Ascending aorta (tissue), 2 donors: ENCODE measurements around the gene PSMC1. TPM values are rescaled to one million over a fixed set of nuclear protein-coding genes. Genes with fewer than 3 reads are reported as not detected.

Experiments
- DNase-seq, 2 donors: peaks; one replicate each; pipeline ENCODE4 v3.0.0-alpha.2; 2019; ENCODE audit warnings: low spot score in 2 of 2
- H3K27ac ChIP-seq, 2 donors: fragments of 200-600 bp; sonication (generic); one replicate each; pipeline ENCODE4 v1.5.1; 2016 to 2017; ENCODE audit warnings: mild to moderate bottlenecking in 1 of 2
- H3K27me3 ChIP-seq: fragments of 200-600 bp; sonication (generic); one replicate; pipeline ENCODE4 v1.5.1; 2017
- H3K36me3 ChIP-seq, 2 donors: fragments of 200-600 bp; sonication (generic); one replicate each; pipeline ENCODE4 v1.5.1; 2016
- H3K4me1 ChIP-seq, 2 donors: fragments of 200-600 bp; sonication (generic); one replicate each; pipeline ENCODE4 v1.5.1; 2016 to 2017; ENCODE audit warnings: mild to moderate bottlenecking in 1 of 2
- H3K4me3 ChIP-seq, 2 donors: fragments of 200-600 bp; sonication (generic); one replicate each; pipeline ENCODE4 v1.5.1; 2016 to 2017; ENCODE audit warnings: mild to moderate bottlenecking in 1 of 2
- H3K9me3 ChIP-seq, 2 donors: fragments of 200-600 bp; sonication (generic); one replicate each; pipeline ENCODE4 v1.5.1; 2016
- intact Hi-C: fragments of 100-400 bp; cut with DNase I; formaldehyde crosslinking; loops from one replicate; pipeline ENCODE4 v1.15.1; 2023
- total RNA-seq: library from RNA; depleted of rRNA; stranded (reverse); fragments of >200 nt; gene quantifications from one replicate; pipeline ENCODE4 v1.1.0, GENCODE V29; 2016
- TF ChIP-seq, protein P1 (sequence below), 3 experiments: fragments of 200-600 bp in 2 of 3; fragments of 450-650 bp in 1 of 3; sonication (generic) in 2 of 3; IDR thresholded peaks; one replicate each; pipeline ENCODE4 v1.5.1; 2016 to 2019; ENCODE audit warnings: antibody characterized with exemption in 3 of 3, mild to moderate bottlenecking in 1 of 3, moderate library complexity in 1 of 3

PSMC1 gene
- total RNA-seq, 1 donor from 2014 or later: 93.2 TPM

DNA sequence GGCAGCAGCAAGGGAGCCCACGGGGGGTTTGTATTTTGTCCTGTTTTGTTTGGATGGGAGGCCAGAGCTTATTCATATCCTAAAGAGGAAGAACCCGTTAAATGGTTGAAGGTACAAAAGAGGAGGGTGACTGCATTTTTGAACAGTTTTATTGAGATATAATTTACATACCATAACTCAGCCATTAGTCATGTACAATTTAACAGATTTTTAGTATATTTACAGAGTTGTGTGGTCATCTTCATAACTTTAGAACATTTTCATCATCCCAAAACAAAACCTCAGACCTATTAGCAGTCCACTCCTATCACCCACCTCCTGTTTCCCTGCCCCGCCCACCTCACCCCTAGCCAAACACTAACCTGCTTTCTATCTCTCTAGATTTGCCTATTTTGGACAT lies 62.8 kb downstream of the PSMC1 start:
- Histone ChIP-seq H3K27me3 (no peaks in the 10 kb centered on the region), H3K36me3 (peaks cover 15 to 26% of the 10 kb centered on the region in 2 donors), H3K4me3 (no peak overlapping the region), H3K4me1 (no peaks in the 10 kb centered on the region), H3K27ac (no peak overlapping the region), H3K9me3 (no peaks in the 10 kb centered on the region)
- TF ChIP-seq, protein P1, sequence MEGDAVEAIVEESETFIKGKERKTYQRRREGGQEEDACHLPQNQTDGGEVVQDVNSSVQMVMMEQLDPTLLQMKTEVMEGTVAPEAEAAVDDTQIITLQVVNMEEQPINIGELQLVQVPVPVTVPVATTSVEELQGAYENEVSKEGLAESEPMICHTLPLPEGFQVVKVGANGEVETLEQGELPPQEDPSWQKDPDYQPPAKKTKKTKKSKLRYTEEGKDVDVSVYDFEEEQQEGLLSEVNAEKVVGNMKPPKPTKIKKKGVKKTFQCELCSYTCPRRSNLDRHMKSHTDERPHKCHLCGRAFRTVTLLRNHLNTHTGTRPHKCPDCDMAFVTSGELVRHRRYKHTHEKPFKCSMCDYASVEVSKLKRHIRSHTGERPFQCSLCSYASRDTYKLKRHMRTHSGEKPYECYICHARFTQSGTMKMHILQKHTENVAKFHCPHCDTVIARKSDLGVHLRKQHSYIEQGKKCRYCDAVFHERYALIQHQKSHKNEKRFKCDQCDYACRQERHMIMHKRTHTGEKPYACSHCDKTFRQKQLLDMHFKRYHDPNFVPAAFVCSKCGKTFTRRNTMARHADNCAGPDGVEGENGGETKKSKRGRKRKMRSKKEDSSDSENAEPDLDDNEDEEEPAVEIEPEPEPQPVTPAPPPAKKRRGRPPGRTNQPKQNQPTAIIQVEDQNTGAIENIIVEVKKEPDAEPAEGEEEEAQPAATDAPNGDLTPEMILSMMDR (IDR thresholded peaks at IDR 0.05): no peak
- no peak for DNase-seq
- intact Hi-C loops: no loop called here

DNA sequence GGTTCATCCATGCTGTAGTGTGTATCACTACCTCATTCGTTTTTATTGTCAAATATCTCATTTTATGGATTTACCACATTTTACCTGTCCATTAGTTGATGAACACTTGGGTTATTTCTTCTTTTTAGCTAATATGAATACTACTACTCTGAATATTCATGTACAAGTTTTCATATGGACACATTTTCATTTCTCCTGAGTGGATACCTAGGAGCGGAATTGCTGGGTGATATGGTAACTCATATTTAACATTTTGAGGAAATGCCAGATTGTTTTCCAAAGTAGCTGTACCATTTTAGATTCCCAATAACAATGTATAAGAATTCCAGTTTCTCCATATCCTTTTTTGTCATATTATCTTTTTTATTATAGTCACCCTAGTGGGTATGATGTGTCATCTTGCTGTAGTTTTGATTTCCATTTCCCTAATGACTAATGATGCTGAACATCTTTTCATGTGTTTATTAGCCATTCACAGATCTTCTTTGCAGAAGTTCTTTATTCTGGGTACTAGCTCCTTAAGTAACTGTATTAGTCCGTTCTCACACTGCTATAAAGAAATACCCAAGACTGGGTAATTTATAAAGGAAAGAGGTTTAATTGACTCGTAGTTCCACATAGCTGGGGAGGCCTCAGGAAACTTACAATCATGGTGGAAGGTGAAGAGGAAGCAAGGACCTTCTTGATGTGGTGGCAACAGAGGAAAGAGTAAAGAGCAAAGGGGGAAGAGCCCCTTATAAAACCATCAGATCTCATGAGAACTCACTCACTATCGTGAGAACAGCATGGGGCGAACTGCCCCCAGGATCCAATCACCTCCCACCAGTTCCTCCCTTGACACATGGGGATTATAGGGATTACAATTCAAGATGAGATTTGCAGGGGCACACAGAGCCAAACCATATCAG lies 63.5 kb downstream of the PSMC1 start:
- TF ChIP-seq, protein P1 (IDR thresholded peaks at IDR 0.05): no peak
- intact Hi-C loops: no loop called here

DNA sequence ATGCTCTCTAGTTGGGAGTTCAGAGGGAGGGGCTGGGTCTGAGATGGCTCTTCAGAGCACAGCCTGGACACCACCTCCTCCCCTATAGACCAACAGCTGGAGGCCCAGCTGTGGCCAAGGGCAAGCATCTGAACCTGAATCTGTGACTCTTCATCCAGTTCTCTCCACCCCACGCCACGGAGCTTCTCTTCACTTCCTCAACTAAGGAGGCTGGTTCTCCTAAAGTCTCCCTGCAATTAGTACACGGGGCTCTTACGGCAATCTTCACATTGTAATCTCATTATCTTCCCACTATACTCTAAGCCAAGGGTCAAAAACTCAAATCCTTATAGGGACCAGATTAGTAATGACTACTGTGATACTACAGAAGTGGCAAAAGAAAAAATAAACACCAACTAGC lies 65.5 kb downstream of the PSMC1 start:
- H3K27ac ChIP-seq: no peak overlapping the region
- no peaks in the 10 kb centered on the region for H3K27me3 ChIP-seq
- H3K4me1 ChIP-seq: no peaks in the 10 kb centered on the region
- no peak overlapping the region for H3K4me3 ChIP-seq
- H3K9me3 ChIP-seq: no peaks in the 10 kb centered on the region
- intact Hi-C loops: no loop called here
- DNase-seq: no peak
- TF ChIP-seq, protein P1 (IDR thresholded peaks at IDR 0.05): no peak
- peaks cover 3 to 8% of the 10 kb centered on the region in 2 donors for H3K36me3 ChIP-seq

More for the DNA sequence above, 63.5 kb downstream of the PSMC1 start:
- no peaks in the 10 kb centered on the region for H3K27me3 ChIP-seq
- no peaks in the 10 kb centered on the region for H3K9me3 ChIP-seq
- no peak overlapping the region for H3K27ac ChIP-seq
- H3K4me3 ChIP-seq: no peak overlapping the region
- peaks cover 11 to 26% of the 10 kb centered on the region in 2 donors for H3K36me3 ChIP-seq
- H3K4me1 ChIP-seq: no peaks in the 10 kb centered on the region
- no peak for DNase-seq

Other genes starting within 250 kb of the PSMC1 start
- gene KCNK13, start 194.6 kb upstream of the PSMC1 start, total RNA-seq: not detected
- gene NRDE2, start 75.4 kb downstream of the PSMC1 start, total RNA-seq: 9.2 TPM
- 178 TPM for gene CALM1, start 140.5 kb downstream of the PSMC1 start, total RNA-seq